Panc1 (cell line): Measurements from ENCODE around the gene SLC66A1.

Source experiments
- POLR2AphosphoS5 ChIP-seq: IDR thresholded peaks from 2 replicates; pipeline ENCODE4 v1.6.1; 2012; ENCODE audit warnings: mild to moderate bottlenecking, low read depth, low read length, moderate library complexity
- SIN3A ChIP-seq: IDR thresholded peaks from 2 replicates; pipeline ENCODE4 v1.6.1; 2012; ENCODE audit warnings: low read depth, mild to moderate bottlenecking, low read length, moderate library complexity, borderline replicate concordance; ENCODE audit not compliant: insufficient read depth
- TF ChIP-seq, protein P1 (sequence below): fragments of 450-650 bp; IDR thresholded peaks from 2 replicates; pipeline ENCODE4 v1.5.1; 2017; ENCODE audit warnings: mild to moderate bottlenecking
- TF ChIP-seq, protein P2 (sequence below), 2 experiments: IDR thresholded peaks; 2 replicates each; pipeline ENCODE4 v1.6.1; 2011 to 2012; ENCODE audit warnings: low read depth in 2 of 2, control low read depth in 1 of 2, low read length in 1 of 2, mild to moderate bottlenecking in 1 of 2, moderate library complexity in 1 of 2; ENCODE audit not compliant: insufficient read depth in 1 of 2

DNA sequence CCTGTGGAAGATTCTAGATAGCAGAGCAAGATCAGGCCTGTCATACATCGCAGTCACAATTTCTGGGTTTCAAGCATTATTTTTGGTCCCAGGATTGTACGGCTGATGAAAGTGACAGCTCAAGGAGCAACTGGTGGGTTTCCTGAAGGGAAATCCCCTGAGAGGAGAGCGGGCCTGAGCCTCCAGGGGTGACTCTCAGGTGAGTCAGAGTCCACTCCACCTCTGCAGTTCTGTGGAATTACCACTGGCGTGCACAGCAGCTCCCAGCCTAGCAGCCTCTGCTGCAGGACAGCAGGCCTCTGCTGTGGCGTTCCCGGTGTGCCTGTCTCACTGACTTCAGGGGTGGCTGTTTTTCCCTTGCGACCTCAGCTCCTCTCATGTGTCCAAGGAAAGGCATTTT is 24.4 kb downstream of the SLC66A1 start:
- TF ChIP-seq, protein P1, sequence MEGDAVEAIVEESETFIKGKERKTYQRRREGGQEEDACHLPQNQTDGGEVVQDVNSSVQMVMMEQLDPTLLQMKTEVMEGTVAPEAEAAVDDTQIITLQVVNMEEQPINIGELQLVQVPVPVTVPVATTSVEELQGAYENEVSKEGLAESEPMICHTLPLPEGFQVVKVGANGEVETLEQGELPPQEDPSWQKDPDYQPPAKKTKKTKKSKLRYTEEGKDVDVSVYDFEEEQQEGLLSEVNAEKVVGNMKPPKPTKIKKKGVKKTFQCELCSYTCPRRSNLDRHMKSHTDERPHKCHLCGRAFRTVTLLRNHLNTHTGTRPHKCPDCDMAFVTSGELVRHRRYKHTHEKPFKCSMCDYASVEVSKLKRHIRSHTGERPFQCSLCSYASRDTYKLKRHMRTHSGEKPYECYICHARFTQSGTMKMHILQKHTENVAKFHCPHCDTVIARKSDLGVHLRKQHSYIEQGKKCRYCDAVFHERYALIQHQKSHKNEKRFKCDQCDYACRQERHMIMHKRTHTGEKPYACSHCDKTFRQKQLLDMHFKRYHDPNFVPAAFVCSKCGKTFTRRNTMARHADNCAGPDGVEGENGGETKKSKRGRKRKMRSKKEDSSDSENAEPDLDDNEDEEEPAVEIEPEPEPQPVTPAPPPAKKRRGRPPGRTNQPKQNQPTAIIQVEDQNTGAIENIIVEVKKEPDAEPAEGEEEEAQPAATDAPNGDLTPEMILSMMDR, result no peak
- TF ChIP-seq, protein P2, sequence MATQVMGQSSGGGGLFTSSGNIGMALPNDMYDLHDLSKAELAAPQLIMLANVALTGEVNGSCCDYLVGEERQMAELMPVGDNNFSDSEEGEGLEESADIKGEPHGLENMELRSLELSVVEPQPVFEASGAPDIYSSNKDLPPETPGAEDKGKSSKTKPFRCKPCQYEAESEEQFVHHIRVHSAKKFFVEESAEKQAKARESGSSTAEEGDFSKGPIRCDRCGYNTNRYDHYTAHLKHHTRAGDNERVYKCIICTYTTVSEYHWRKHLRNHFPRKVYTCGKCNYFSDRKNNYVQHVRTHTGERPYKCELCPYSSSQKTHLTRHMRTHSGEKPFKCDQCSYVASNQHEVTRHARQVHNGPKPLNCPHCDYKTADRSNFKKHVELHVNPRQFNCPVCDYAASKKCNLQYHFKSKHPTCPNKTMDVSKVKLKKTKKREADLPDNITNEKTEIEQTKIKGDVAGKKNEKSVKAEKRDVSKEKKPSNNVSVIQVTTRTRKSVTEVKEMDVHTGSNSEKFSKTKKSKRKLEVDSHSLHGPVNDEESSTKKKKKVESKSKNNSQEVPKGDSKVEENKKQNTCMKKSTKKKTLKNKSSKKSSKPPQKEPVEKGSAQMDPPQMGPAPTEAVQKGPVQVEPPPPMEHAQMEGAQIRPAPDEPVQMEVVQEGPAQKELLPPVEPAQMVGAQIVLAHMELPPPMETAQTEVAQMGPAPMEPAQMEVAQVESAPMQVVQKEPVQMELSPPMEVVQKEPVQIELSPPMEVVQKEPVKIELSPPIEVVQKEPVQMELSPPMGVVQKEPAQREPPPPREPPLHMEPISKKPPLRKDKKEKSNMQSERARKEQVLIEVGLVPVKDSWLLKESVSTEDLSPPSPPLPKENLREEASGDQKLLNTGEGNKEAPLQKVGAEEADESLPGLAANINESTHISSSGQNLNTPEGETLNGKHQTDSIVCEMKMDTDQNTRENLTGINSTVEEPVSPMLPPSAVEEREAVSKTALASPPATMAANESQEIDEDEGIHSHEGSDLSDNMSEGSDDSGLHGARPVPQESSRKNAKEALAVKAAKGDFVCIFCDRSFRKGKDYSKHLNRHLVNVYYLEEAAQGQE (IDR thresholded peaks at IDR 0.05; ENCODE audit: insufficient read depth in 1 of 2, low read depth in 2 of 2, low read length in 1 of 2), result no peak
- TF ChIP-seq POLR2AphosphoS5 (peak; percentile 57; the same call in 1 of the 2 replicates), SIN3A (no peak)
